Smooth muscle cell (in vitro differentiated cells): ENCODE data around the gene DLK1. TPM values are rescaled to one million over a fixed set of nuclear protein-coding genes. Genes with fewer than 3 reads are reported as not detected.

Experiments used
- DNase-seq: peaks from one replicate; lab custom pipeline; 2025; ENCODE audit not compliant: unreplicated experiment; lab: John Stamatoyannopoulos, UW
- H2AFZ ChIP-seq: fragments of 200-600 bp; sonication (generic); 2 replicates; pipeline ENCODE4 v1.6.0; 2016; ENCODE audit warnings: antibody characterized with exemption, low read depth, mild to moderate bottlenecking
- H3F3A ChIP-seq: fragments of 200-600 bp; sonication (generic); 2 replicates; pipeline ENCODE4 v1.6.0; 2017; ENCODE audit warnings: antibody characterized with exemption, low read depth
- H3K27ac ChIP-seq: fragments of 200-600 bp; sonication (generic); 2 replicates; pipeline ENCODE4 v1.5.1; 2016; ENCODE audit warnings: low read depth, mild to moderate bottlenecking
- H3K27me3 ChIP-seq: fragments of 200-600 bp; sonication (generic); 2 replicates; pipeline ENCODE4 v1.6.1; 2016; ENCODE audit warnings: low read depth, mild to moderate bottlenecking
- H3K36me3 ChIP-seq: fragments of 200-600 bp; sonication (generic); 2 replicates; pipeline ENCODE4 v1.5.1; 2016; ENCODE audit warnings: low read depth
- H3K4me1 ChIP-seq: fragments of 200-600 bp; sonication (generic); 2 replicates; pipeline ENCODE4 v1.5.1; 2016; ENCODE audit warnings: low read depth
- H3K4me2 ChIP-seq: fragments of 200-600 bp; sonication (generic); 2 replicates; pipeline ENCODE4 v1.6.0; 2016; ENCODE audit warnings: mild to moderate bottlenecking
- H3K4me3 ChIP-seq: fragments of 200-600 bp; sonication (generic); 2 replicates; pipeline ENCODE4 v1.5.1; 2016; ENCODE audit warnings: mild to moderate bottlenecking
- H3K79me2 ChIP-seq: fragments of 200-600 bp; sonication (generic); 2 replicates; pipeline ENCODE4 v1.6.0; 2016; ENCODE audit warnings: low read depth, mild to moderate bottlenecking
- H3K9ac ChIP-seq: fragments of 200-600 bp; sonication (generic); 2 replicates; pipeline ENCODE4 v1.6.0; 2016; ENCODE audit warnings: low read depth
- H3K9me3 ChIP-seq: fragments of 200-600 bp; sonication (generic); replicated peaks from 2 replicates; pipeline ENCODE4 v1.5.1; 2016; ENCODE audit warnings: low read depth
- H4K20me1 ChIP-seq: fragments of 200-600 bp; sonication (generic); 2 replicates; pipeline ENCODE4 v1.6.0; 2016; ENCODE audit warnings: low read depth
- WGBS: methylation state at CpG from one replicate; pipeline ENCODE4 v1.1.7; 2016; ENCODE audit warnings: low lambda C conversion rate; 5-methylcytosine and 5-hydroxymethylcytosine counted together
- polyA plus RNA-seq: library from polyadenylated mRNA; unstranded; fragments of >200 nt; fragmentation: Nextera tagmentation; extraction: Ambion mirVana; gene quantifications from 2 replicates; pipeline ENCODE4 v1.2.1, GENCODE V29; 2016
- total RNA-seq: library from RNA; depleted of rRNA; stranded (reverse); fragments of >200 nt; gene quantifications from 2 replicates; pipeline ENCODE4 v1.2.3, GENCODE V29; 2014
- TF ChIP-seq, protein P1 (sequence below): fragments of 200-600 bp; sonication (generic); IDR thresholded peaks from 2 replicates; pipeline ENCODE4 v1.5.1; 2017; ENCODE audit warnings: borderline replicate concordance, mild to moderate bottlenecking, antibody characterized with exemption; ENCODE audit not compliant: insufficient read depth, poor library complexity, severe bottlenecking

The DLK1 gene
- total and polyA plus RNA-seq, 2 experiments from 2014 or later = 3,515 to 15,731 TPM

DNA sequence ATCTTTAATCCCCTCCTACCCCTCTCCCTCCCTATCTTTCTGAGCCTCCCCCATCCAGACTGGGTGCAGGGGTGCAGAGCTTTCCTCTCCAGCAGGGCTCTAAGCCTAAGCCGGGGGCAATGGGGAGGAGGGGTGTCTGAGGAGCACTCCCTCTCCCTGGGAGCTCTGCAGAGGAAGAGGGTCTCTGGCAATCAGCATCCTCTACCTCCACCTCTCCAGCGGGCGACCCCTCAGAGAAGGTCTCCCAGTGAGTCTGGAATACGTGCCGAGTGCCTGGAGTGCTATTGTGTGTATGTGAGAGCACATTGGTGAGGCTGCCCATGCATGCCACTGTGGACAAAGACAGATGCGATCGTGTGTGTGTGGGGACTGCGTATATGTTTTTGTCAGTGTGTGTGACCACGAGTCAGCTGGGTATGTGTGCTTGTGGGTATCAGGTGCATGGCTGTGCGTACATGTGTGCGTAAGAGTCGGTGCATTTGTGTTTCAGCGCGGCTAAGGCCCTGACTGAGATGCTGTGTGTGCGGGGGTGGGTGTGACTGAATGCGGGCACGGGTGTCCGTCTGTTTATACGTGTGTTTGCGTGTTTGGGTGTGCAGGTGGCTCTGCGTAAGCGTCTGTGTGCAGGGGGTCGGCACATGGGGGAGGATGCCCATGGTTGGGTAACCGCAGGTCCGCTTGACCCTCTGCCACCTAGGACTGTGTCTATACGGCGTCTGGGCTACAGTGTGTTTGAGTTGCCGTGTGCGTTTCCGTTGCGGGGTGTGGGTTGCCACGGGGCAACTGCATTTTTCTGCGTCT lies 905 bp upstream of the DLK1 start:
- H3F3A ChIP-seq = peaks cover 31% of the 10 kb centered on the region
- H3K36me3 ChIP-seq = no peaks in the 10 kb centered on the region
- H3K4me1 ChIP-seq = peaks cover 66% of the 10 kb centered on the region
- TF ChIP-seq, protein P1, sequence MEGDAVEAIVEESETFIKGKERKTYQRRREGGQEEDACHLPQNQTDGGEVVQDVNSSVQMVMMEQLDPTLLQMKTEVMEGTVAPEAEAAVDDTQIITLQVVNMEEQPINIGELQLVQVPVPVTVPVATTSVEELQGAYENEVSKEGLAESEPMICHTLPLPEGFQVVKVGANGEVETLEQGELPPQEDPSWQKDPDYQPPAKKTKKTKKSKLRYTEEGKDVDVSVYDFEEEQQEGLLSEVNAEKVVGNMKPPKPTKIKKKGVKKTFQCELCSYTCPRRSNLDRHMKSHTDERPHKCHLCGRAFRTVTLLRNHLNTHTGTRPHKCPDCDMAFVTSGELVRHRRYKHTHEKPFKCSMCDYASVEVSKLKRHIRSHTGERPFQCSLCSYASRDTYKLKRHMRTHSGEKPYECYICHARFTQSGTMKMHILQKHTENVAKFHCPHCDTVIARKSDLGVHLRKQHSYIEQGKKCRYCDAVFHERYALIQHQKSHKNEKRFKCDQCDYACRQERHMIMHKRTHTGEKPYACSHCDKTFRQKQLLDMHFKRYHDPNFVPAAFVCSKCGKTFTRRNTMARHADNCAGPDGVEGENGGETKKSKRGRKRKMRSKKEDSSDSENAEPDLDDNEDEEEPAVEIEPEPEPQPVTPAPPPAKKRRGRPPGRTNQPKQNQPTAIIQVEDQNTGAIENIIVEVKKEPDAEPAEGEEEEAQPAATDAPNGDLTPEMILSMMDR = no peak
- peak overlapping the region; percentile 76 for H3K4me3 ChIP-seq
- no peak for DNase-seq
- no peak overlapping the region for H3K9ac ChIP-seq
- no peak overlapping the region for H3K27ac ChIP-seq
- H3K27me3 ChIP-seq = peaks cover 7% of the 10 kb centered on the region
- peaks cover 50% of the 10 kb centered on the region for H3K79me2 ChIP-seq
- H4K20me1 ChIP-seq = peaks cover 32% of the 10 kb centered on the region
- H3K9me3 ChIP-seq = no peaks in the 10 kb centered on the region
- 94% methylated on average over 33 of the region's 33 CpGs for WGBS
- peak overlapping the region; percentile 96 for H3K4me2 ChIP-seq
- no peak overlapping the region for H2AFZ ChIP-seq

DNA sequence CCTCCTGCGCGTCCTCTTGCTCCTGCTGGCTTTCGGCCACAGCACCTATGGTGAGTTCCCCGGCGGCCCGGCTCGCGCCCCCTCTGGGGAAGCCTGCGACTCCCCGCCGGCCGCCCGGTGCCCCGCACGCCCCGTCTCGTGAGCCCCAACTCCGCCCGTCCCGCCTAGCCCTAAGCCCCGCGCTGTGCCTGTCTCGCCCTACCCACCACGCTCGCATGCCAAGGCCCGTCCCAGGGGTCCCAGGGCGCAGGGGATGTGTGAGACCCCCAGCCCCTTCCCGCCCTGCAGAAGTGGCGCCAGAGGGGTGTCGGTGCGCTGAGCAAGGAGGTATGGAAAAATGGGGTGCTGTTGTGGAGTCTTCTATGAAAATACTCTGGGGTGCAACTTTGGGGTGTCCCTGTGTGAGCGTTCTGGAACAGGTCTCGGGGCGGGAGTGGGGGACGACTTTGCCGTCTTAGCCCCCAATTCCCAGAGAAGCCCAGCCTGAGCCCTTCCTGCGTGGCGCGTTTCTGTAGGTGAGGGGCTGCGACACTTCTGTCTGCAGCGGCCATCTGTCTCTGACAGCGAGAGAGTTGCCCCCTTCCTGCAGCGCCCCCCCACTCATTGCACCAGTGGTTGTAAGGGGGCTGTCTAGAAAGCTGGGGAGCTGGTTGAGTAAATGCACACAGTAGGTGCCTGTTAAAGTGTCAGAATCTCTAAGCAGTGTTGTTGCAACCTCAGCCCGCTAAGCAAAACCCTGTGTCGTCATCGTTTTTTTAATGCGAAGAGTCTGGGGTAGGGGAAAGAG lies 587 bp downstream of the DLK1 start:
- 18% methylated on average over 45 of the region's 47 CpGs for WGBS
- Histone ChIP-seq H3K27me3 (peaks cover 7% of the 10 kb centered on the region), H3K4me3 (peak overlapping the region; percentile 76), H2AFZ (no peak overlapping the region), H3K9me3 (no peaks in the 10 kb centered on the region), H3K27ac (peak overlapping the region; percentile 36), H3K9ac (peak overlapping the region; percentile 68), H3F3A (peaks cover 35% of the 10 kb centered on the region), H3K4me1 (peaks cover 59% of the 10 kb centered on the region), H3K79me2 (peaks cover 50% of the 10 kb centered on the region), H3K36me3 (no peaks in the 10 kb centered on the region), H4K20me1 (peaks cover 34% of the 10 kb centered on the region), H3K4me2 (peak overlapping the region; percentile 96)
- TF ChIP-seq, protein P1 = no peak
- no peak for DNase-seq

DNA sequence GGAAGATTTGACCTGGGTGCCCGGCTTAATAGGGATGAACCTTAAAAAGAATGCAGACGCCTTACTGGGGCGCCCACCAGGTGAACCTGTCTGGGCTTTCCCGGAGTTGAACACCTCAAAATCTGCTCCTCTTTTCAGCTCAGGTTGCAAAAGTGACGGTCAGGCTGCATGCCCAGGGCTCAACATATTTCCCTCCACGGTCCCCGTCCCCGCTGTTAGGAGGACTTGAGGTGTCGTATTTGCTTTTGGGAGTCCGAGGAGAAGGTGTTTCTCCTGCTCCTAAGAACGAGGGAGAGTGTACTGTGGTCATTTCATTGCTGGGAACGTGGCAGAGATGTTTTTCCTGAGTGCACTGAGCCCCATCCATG lies 1.2 kb downstream of the DLK1 start:
- Histone ChIP-seq H4K20me1 (peaks cover 34% of the 10 kb centered on the region), H3K36me3 (no peaks in the 10 kb centered on the region), H3K4me3 (peak overlapping the region; percentile 76), H3K9ac (peak overlapping the region; percentile 68), H3F3A (peaks cover 35% of the 10 kb centered on the region), H3K4me1 (peaks cover 54% of the 10 kb centered on the region), H3K4me2 (peak overlapping the region; percentile 96), H3K79me2 (peaks cover 50% of the 10 kb centered on the region), H3K27ac (peak overlapping the region; percentile 36), H2AFZ (no peak overlapping the region), H3K27me3 (peaks cover 7% of the 10 kb centered on the region), H3K9me3 (no peaks in the 10 kb centered on the region)
- no peak for DNase-seq
- WGBS = 48% methylated on average over 12 of the region's 12 CpGs
- TF ChIP-seq, protein P1 = no peak
